8988T (cell line): ENCODE results near the gene TAX1BP1.

ENCODE experiments used
- DNase-seq: peaks from one replicate; pipeline ENCODE4 v3.0.0; 2011

The TAX1BP1 gene

DNA sequence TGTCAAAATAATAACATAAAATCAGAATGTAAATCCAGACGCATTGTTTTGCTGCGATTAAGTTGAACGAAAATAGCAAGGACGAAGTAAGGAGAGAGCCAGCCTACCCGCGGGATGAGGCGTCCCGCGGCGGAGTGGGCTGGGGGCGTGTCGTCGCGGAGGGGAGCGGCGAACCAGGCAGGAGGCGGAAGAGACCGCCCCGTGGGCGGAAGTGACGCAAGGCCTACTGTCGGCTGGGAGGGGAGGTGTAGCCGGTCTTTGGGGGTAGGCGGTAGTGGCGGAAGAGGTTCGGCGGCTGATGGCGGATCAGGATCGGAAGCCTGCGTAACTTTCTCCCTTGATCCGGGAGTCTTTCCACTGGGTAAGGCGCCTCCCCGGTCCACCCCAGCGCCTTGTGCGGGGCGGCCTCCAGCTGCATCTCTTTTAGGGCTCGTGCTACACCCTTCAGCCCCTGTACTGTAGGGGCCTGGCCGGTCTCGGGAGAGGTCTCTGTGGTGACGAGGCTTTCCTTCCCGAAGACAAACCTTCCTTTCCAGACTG lies at the start of gene TAX1BP1:
Gene TAX1BP1, plus strand, starts transcription at position 254 of the 540 bp plus-strand sequence. CDS start 8,363 bp downstream, outside the sequence.
- DNase-seq: peak; percentile 49

DNA sequence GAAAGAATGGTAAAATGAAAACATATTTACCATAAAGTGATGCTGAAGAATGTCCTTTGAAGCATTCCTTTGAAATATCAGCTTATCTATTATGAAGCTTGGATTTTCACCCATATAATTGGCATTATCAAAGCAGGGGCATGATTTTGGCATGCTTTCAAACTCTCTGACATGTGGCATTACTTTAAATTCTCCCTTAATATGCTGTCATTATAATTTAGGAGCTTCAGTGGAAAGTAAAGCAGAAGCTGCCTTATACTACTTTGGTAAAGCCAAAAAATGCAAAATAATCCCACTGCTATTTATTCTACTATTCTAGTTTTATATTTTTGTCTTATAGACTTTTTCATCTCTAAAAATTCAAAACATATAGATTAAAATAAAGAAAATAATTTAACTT lies 49.3 kb upstream of the TAX1BP1 start:
- no peak for DNase-seq

DNA sequence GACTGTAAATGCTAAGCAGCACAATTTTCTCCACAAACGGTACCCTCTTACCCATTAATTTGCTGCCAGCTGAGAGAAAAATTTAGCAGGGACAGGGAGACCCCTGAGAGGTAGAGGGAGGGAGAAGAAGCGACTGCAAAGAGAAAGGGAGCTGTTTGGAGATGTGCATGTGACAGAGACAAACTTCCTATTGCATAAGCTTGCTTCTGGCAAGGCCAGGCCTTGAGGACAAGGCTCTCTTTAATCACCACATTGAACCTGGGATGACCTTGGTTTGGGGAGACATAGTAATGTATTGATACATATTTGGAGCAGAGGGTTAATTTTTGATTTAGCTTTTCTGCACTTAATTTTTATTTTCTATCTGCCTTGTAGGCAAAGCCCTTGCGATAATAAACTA lies 46.2 kb upstream of the TAX1BP1 start:
- DNase-seq: no peak

DNA sequence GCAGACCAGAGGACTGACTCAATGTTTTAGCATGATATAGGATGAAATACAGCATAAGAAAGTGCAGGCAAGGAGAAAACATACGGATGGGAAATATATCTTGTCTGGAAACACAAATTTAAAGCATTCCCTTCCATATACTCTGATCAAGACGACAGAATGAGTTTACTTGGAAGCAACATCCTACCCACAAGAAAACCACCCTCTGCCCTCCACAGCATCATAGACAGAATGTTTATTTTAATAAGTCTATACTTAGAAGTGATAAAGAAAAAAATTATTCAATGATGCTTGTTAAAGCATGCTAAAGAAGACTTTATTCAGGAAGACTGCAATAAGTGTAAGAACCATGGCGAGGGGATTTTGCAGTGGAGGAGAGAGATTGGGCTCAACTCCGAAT lies 44.9 kb upstream of the TAX1BP1 start:
- no peak for DNase-seq

DNA sequence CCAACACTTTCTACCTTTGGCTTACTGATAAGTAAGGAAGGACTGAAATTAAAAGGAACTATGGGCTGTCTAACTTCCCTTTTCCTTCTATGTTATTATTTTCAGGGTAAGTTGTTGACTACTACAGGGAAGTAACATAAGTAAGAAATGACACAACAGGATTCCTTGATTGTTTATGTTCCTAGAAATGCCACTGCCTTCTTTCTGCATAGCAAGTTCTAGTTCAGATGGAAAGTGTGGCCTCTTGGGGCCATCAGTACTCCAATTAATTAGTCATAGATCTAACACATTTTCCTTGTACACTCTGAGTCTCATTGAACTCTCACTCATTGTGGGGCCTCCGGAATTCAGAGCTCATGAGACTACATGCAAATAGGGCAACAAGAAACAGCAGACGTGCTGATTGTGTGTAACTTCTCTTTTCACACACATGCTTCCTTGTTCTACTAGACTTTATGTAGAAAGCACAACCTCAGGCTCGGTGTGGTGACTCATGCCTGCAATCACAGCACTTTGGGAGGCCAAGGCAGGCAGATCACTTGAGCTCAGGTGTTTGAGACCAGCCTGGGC lies 42.0 kb upstream of the TAX1BP1 start:
- DNase-seq: no peak

DNA sequence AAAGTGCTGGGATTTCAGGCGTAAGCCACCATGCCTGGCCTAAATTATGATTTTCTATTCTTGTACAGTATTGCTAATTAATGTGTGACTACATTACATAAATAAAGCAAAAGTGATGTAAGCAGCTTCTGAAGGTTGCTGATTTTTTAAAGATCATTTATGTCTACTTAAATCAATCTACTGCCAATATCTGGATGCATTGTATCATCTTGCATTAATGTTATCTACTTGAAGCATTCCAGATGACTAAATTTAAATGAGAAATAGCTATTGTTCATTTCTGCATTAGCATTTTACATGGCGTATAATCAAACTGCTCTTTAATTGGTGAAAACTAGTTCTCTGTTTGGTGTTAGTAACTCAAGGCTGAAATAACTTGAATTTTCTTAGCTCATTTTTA lies 40.2 kb upstream of the TAX1BP1 start:
- no peak for DNase-seq

DNA sequence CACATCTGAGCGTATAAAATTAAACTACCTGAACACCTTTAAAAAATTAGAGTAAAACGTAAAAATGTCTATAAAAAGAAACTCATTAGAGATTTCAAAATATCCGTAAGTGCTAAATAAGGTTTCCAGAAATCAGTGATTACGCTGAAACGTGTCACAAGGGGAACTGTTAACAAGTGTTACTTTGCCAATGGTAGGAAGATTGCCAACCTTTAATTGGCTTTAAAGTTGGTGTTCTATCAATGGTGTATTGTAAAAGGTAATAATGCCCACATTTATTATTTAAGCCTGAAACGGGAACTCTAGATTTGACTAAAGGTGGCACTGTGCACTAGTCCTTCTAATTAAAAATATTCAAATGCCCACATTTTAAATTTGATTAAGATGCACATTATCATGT lies 39.5 kb upstream of the TAX1BP1 start:
- DNase-seq: no peak

DNA sequence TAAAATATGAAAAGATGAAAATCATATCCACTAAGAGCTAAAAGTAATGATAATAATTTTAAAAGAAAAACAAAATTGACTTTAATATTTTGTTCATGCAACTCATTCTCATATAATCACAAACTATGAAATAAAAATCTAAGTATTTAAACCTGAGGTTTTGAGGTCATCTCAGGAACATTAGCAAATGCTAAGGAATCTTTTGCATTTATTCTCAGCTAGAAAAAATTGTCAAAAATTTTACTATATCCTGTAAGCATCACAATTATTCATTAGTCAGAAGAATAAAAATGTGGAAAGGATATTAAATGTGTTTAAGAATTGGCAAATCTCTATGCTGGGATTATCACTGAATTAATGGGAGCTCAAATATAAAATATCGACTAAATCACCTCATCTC lies 36.8 kb upstream of the TAX1BP1 start:
- DNase-seq: no peak

DNA sequence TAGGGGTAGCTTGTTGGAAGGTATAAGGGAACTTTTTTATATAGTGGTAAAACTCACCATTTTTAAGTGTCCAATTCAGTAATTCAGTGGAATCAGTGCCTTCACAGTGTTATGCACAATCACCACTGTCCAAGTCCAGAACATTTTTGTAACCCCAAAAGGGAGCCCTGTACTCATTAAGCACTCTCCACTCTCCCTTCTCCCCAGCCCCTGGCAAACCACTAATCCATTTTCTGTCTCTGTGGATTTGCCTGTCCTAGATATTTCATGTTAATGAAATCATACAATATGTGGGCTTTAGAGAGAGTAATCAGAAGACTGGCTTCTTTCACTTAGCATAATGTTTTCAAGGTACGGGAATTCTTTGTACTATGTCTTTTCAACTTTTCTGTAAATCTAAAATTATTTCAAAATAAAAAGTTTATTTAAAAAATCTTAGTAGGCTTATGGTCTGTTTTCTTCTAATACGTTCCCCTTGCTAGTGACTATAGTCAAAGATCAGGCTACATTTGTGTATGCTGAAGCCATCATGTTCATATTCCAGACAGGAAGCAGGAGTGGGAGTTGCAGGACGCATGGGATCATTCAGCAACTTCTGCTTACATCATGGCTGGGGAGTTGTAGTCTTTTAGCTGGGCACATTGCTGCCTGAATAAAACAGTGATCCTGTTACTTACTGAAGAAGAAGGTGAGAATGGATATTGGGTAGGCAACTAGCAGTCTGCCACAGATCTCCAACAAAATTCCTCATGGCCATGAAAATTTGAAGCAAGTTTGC lies 35.4 kb upstream of the TAX1BP1 start:
- no peak for DNase-seq

DNA sequence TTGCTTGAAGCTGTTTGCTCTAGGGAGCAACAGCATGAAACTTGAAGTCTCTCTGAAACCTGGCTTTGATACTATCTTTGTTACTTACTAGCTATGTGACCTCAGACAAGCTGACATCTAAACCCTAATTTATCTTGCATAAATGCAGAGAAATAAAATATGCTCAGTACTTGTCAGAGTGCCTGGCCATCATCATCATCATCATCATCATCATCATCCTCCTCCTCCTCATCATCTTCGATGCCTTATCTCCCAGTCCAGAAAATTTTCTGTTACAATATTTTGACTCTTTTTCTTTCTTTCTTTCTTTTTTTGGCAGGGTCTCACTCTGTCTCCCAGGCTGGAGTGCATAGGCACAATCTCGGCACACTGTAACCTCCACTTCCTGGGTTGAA lies 34.8 kb upstream of the TAX1BP1 start:
- no peak for DNase-seq

DNA sequence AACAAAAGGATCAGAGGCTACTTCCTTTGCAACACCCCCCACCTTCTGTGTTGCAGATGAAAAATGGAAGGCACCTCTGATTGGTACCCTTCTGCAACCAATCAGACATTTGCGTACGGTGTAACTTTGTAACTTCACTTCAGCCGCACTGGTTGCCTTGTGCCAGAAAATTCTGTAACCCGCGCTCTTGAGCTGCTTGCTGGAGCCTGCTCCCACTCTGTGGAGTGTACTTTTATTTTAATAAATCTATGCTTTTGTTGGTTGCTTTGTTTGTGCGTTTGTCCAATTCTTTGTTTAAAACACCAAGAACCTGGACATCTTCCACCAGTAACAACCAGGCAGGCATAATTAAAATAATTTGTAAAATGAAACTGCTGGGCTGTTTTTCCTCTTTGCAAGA lies 31.5 kb upstream of the TAX1BP1 start:
- no peak for DNase-seq

DNA sequence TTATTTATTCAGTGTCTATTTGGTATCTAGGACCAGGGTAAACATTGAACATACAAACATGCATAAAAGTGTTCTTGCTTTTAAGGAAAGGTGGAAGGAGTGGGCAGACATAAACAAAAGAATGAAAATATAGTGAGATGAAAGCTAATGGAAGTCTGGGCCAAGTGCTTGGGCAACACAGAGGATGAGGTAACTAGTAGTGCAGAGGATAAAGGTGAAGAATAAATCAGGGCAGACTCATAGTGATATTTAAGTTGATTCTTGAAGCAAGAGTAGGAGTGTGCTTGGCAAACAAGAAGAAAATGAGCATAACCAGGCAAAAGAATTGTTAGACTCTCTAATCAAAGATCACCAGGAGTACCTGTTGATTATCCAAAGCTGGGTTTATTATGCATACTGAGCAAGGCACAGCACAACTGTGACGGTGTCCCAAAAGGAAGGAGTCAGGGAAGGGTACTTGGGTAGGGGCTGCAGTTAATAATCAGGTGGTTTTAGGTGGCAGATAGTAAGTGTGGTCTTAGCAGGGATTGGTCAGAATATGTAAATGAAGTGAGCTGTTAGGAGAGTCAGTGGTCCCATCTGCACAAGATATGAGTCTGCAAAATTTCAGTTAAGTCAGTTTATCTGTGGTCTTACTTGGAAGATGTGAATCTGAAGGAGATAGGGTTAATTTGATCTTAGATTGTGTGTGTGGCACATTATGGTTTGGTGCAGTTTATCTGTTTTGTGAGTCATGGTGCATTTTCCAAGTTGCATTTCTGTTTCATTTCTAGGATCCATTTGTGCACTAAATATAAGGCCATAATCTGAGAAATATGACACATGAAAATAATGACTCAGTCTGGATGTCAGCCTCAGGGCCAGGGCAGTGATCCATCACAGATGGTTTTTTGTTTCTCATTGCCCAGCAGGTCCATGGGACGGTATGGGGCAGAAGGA lies 30.6 kb upstream of the TAX1BP1 start:
- DNase-seq: no peak

DNA sequence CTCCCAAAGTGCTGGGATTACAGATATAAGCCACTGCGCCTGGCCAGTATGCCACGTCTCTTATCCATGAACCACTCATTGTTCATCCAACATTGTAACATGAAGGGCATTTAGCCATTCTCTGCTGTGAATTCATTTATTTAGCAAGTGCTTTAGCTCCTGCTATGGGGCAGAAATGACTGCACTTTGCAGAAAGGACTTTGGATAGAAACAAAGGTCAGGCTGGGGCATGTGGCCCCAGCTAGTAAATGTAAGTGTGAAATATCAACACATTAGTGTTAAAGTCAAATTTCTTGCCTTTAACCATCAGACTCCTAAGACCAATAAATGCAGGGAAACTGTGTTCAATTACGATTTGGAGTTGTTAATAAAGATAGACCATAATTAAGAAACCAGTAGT lies 27.7 kb upstream of the TAX1BP1 start:
- DNase-seq: no peak

DNA sequence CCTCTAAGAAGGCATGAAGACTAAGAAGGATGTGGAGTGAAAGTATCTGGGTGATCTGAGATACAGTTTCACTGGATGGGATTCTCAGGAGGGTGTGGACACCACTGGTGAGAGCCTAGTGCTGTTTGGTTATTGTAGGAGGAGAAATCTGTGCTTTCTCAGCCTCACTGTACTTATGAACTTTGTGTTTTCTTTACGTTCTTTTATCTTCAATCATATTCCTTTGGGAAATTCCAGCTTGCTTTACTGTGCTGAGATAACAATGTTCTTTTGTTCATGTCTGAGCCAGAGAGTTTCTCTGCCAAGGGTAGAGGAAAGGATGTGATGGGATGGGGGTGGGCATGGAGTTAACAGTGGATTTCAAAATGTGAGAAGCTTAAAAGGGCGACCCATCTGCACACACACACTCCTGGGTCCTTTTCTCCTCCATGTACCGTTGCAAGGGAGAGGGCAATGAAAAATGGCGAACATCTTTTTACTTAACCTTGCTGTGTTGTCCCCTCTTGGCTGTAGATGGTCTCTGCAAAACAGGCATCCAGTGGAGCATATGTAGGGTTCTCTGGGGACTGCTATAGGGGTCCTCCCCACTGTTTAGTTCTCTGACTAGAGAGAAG lies 25.0 kb upstream of the TAX1BP1 start:
- no peak for DNase-seq

DNA sequence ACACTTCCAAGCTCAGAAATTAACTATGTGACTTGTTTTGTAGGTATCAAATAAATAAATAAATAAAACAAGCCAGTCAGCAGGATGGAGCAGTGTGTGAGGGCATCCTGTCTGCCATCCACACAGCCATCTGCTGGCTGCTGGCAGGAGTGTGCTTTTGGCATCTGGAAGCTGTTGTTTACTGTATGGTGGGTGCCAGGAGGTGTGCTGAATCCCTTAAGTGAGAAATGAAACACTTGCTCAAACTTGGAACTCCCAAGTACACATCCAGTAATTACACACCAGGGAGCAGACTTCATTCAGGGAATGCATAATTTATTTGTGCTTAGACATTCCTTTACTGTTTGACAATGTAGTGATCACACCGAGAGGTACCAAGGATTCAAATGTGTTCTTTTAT lies 16.9 kb upstream of the TAX1BP1 start:
- no peak for DNase-seq

DNA sequence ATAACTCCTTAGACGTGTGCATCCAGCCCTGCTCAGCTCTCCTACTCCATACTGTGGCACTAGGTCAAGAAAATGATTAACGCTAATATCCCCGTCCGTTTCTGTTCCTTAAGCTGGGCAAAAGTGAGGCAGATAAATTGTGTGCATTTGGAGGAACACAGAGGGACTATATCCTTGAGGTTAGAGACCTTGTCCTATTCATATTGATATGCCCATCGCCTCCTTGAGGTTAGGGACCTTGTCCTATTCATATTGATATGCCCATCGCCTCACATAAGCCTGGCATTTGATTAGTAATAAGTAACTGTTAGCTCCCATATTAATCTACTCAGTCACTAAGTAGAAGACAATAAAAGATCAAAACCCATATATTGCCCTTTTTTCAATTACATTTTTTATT lies 12.9 kb upstream of the TAX1BP1 start:
- no peak for DNase-seq

DNA sequence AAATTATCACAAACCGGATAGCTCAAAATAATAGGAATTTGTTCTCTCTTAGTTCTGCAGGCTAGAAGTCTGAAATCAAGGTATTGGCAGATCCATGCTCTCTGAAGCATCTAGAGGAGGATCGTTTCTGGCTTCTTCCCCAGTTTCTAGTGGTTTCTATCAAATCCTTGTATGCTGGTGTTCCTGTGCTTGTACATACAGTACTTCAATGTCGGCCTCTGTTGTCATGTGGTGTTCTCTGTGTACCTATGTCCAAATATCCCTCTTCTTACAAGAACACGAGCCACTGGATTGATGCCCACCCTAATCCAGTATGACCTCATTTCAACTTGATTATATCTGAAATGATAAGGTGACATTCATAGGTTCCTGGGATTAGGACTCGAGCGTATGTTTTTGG lies 9.8 kb upstream of the TAX1BP1 start:
- no peak for DNase-seq

DNA sequence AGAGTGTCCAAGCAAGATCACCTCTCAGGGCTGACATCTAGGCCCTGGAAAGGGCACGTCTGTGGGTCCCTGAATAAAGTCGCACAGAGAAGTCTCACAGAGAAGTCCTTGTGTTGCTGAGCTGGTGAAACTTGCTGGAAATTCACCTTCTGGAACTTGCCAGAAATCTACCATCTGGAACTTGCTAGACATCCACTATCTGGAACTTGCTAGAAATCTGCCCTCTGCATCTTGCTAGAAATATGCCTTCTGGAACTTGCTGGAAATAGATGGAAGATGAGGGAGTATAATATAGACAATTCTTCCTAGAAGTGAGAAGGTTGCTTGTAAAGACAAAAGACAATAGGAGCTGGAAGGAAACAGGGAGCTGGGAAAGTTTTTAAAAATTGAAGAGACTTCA lies 5.4 kb upstream of the TAX1BP1 start:
- no peak for DNase-seq

DNA sequence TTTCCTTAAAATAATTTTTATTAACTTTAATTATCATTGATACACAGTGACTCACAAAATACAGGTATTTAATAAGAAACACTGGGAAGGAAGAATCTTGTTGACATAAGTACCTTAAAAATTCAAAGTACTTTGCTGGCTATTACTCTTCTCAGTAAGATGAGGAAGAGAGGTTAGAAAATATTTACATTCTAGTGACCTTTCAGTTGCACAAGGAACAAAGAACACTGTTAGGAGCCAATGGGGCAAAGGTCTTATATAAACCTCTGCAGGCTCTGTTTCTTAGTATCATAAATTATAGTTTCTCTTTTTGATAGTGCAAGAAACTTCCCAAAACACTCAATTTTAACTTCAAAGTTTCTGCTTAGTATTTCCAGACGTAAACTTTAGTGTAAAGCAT lies 4.8 kb upstream of the TAX1BP1 start:
- no peak for DNase-seq

DNA sequence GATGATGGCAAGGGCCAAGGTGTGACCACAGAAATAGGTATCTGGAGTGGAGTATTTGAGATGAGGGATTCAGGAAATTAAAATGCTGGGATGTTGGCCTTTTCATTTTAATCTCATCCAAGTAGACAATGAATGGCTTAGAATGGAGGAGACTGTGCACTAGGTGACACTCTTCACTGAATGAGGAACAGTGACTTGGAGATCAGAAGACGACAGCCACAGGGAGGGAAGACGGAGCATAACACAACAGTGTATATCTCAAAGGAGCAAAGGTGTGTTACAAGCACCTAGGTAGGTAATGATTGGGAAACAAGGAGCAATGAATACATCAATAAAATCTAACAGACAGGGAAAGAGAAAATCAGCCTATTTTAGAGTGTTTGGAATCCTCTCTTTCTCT lies 4.1 kb upstream of the TAX1BP1 start:
- DNase-seq: no peak

DNA sequence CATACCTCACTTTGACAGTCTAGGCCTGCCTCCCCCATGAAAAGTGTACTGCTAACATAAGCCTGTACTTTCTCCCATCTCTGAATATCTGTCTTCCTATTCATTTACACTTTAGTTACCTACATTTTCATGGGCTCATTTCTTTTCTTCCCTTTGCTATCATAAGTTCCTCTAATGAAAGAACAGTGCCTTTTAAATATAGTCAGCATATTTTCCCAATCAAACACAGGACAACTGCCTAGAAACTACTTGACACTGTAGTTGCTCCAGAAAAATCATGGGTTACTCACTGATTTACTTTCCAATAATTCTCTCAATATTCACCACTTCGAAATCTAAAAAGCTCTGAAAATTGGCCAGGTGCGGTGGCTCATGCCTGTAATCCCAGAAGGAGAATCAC lies 2.8 kb upstream of the TAX1BP1 start:
- no peak for DNase-seq

DNA sequence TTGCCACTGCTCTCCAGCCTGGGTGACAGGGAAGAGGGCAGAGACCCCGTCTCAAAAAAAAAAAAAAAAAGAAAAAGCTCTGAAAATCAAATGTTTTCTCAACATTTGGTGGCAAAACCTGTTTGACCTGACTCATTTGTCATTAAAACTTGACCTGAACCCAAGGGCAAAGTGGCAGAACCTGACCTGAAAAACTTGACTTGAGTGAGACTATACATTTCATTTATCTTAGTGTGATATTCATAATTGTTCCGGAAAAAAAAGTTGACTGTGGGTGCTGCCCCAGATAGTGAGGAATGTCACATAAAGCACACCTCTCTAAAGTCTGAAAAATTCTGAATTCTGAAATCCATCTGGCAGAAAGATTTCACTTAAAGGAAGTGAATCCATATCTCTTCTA lies 2.3 kb upstream of the TAX1BP1 start:
- no peak for DNase-seq

DNA sequence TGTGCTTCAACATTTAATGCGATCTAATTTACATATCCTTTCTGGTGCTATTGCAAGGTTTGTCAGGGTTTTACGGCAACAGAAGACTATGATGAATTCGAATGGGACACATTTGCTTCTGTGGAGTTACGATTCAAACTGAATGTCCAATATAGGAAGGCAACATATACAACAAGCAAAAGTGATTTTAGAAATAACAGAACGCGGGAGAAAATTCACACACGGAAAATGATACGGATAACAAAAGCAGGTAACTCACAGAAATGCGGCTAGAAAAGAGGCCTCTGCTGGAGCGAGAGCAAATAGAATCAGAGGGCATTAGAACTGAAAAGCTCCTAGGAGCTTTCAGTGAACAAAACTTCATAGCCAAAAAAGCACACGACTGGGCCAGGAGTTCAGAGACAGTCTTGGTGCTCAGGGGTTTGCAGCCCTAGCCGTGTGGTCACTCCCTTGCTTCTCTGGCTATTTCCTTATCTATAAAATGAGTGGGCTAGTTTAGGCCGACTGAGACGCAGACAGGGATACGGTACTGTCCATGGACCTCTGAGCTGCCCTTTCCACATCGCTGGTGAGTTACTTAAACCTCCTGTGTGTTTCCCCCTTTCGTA lies 557 bp upstream of the TAX1BP1 start:
- DNase-seq: no peak
